ENCODE results near the gene SEMA3F.
A peak's percentile ranks its signal among the peaks of the same experiment; 100 is the strongest.

The SEMA3F gene

GRCh38 chr3:50171540-50172301 lies 16.6 kb downstream of the SEMA3F start:
- DNase-seq (no peak), ATAC-seq (no peak)

- ATAC-seq (no peak), DNase-seq (no peak)
Observed at GRCh38 chr3:50172626-50173220, 17.6 kb downstream of the SEMA3F start.

- no peak for ATAC-seq
- no peak for DNase-seq
Observed at GRCh38 chr3:50173685-50174516, 18.8 kb downstream of the SEMA3F start.

GRCh38 chr3:50174517-50174895 lies 19.4 kb downstream of the SEMA3F start:
- no peak for ATAC-seq
- DNase-seq, result no peak

- no peak for ATAC-seq
- no peak for DNase-seq
Observed at GRCh38 chr3:50174947-50175524, 19.9 kb downstream of the SEMA3F start.

- DNase-seq (no peak), ATAC-seq (no peak)
Observed at GRCh38 chr3:50177346-50177745, 22.2 kb downstream of the SEMA3F start.

- DNase-seq (no peak), ATAC-seq (no peak)
Observed at GRCh38 chr3:50179710-50180109, 24.6 kb downstream of the SEMA3F start.

GRCh38 chr3:50181985-50182384 lies 26.9 kb downstream of the SEMA3F start:
- DNase-seq (no peak), ATAC-seq (no peak)

GRCh38 chr3:50182533-50183099 lies 27.5 kb downstream of the SEMA3F start:
- DNase-seq (no peak), ATAC-seq (no peak)

- DNase-seq (no peak), ATAC-seq (no peak)
Observed at GRCh38 chr3:50183755-50184154, 28.6 kb downstream of the SEMA3F start.

- ATAC-seq (no peak), DNase-seq (no peak)
Observed at GRCh38 chr3:50184242-50184978, 29.3 kb downstream of the SEMA3F start.

- no peak for DNase-seq
- no peak for ATAC-seq
Observed at GRCh38 chr3:50185230-50185629, 30.1 kb downstream of the SEMA3F start.

- DNase-seq, result no peak
Observed at GRCh38 chr3:50186096-50186495, 31.0 kb downstream of the SEMA3F start.

GRCh38 chr3:50187750-50188149 lies 32.6 kb downstream of the SEMA3F start:
- ATAC-seq (no peak), DNase-seq (no peak)

More at GRCh38 chr3:50186096-50186495, 31.0 kb downstream of the SEMA3F start:
- no peak for ATAC-seq

GRCh38 chr3:50189274-50189673 lies 34.1 kb downstream of the SEMA3F start:
- DNase-seq, result peak; percentile 52
- ATAC-seq, result peak; percentile 47

GRCh38 chr3:50189989-50190388 lies 34.9 kb downstream of the SEMA3F start:
- DNase-seq (no peak), ATAC-seq (no peak)

- ATAC-seq (no peak), DNase-seq (no peak)
Observed at GRCh38 chr3:50190936-50191660, 36.0 kb downstream of the SEMA3F start, which contains the start of gene GNAT1. TSS of gene GNAT1 (plus strand) at chr3:50191610. CDS start at chr3:50191726, 116 bp downstream.

- DNase-seq (no peak), ATAC-seq (no peak)
Observed at GRCh38 chr3:50192124-50192523, 37.0 kb downstream of the SEMA3F start.

- DNase-seq (peak; percentile 86), ATAC-seq (peak; percentile 54)
Observed at GRCh38 chr3:50192689-50193141, 37.6 kb downstream of the SEMA3F start.

- DNase-seq (no peak), ATAC-seq (no peak)
Observed at GRCh38 chr3:50193286-50193685, 38.2 kb downstream of the SEMA3F start.

- no peak for DNase-seq
- ATAC-seq, result no peak
Observed at GRCh38 chr3:50193746-50194127, 38.6 kb downstream of the SEMA3F start.
